H9 (cell line): ENCODE results near the gene PARP1. TPM values are rescaled to one million over a fixed set of nuclear protein-coding genes. Genes with fewer than 3 reads are reported as not detected.

Experiments
- DNase-seq: peaks from one replicate; pipeline ENCODE4 v3.0.0-alpha.2; 2017
- H2AFZ ChIP-seq: one replicate; pipeline ENCODE4 v1.6.1; 2013; ENCODE audit warnings: mild to moderate bottlenecking, low read length, control low read depth, moderate library complexity
- H2AK5ac ChIP-seq: 2 replicates; pipeline ENCODE4 v1.6.1; 2013; ENCODE audit warnings: low read length, control low read depth, mixed read lengths; ENCODE audit not compliant: insufficient read length
- H2BK120ac ChIP-seq: one replicate; pipeline ENCODE4 v1.6.1; 2013; ENCODE audit warnings: low read depth, mild to moderate bottlenecking, low read length, control low read depth, inconsistent platforms; ENCODE audit not compliant: poor library complexity, severe bottlenecking
- H2BK12ac ChIP-seq: 2 replicates; pipeline ENCODE4 v1.6.1; 2013; ENCODE audit warnings: low read length, control low read depth, mixed read lengths, low read depth; ENCODE audit not compliant: insufficient read length
- H2BK15ac ChIP-seq: 2 replicates; pipeline ENCODE4 v1.6.1; 2013; ENCODE audit warnings: low read depth, low read length, control low read depth
- H2BK20ac ChIP-seq: one replicate; pipeline ENCODE4 v1.6.1; 2013; ENCODE audit warnings: low read depth, mild to moderate bottlenecking, low read length, control low read depth, inconsistent platforms; ENCODE audit not compliant: poor library complexity, severe bottlenecking
- H2BK5ac ChIP-seq: 2 replicates; pipeline ENCODE4 v1.6.1; 2013; ENCODE audit warnings: low read length, control low read depth, mixed read lengths; ENCODE audit not compliant: insufficient read length
- H3K14ac ChIP-seq: 2 replicates; pipeline ENCODE4 v1.6.1; 2013; ENCODE audit warnings: low read length, control low read depth; ENCODE audit not compliant: insufficient read depth
- H3K18ac ChIP-seq: 2 replicates; pipeline ENCODE4 v1.6.1; 2013; ENCODE audit warnings: low read depth, mild to moderate bottlenecking, mixed read lengths, low read length, control low read depth; ENCODE audit not compliant: insufficient read length
- H3K23ac ChIP-seq: 2 replicates; pipeline ENCODE4 v1.6.1; 2013; ENCODE audit warnings: low read length, control low read depth, mixed read lengths, low read depth; ENCODE audit not compliant: insufficient read length
- H3K23me2 ChIP-seq: 2 replicates; pipeline ENCODE4 v1.6.1; 2013; ENCODE audit warnings: low read depth, mild to moderate bottlenecking, mixed read lengths, low read length, control low read depth; ENCODE audit not compliant: insufficient read length, poor library complexity, severe bottlenecking
- H3K27ac ChIP-seq: 2 replicates; pipeline ENCODE4 v1.5.1; 2013; ENCODE audit warnings: low read length, control low read depth, mixed read lengths, low read depth; ENCODE audit not compliant: insufficient read length
- H3K27me3 ChIP-seq: 2 replicates; pipeline ENCODE4 v1.6.1; 2013; ENCODE audit warnings: low read length, control low read depth, inconsistent platforms; ENCODE audit not compliant: insufficient read depth
- H3K4ac ChIP-seq: 2 replicates; pipeline ENCODE4 v1.6.1; 2013; ENCODE audit warnings: low read depth, mild to moderate bottlenecking, control low read depth, inconsistent platforms, low read length, moderate library complexity
- H3K4me1 ChIP-seq: 2 replicates; pipeline ENCODE4 v1.6.1; 2013; ENCODE audit warnings: low read length, control low read depth, inconsistent platforms; ENCODE audit not compliant: insufficient read depth
- H3K4me2 ChIP-seq: 2 replicates; pipeline ENCODE4 v1.6.1; 2013; ENCODE audit warnings: low read length, control low read depth, mixed read lengths; ENCODE audit not compliant: insufficient read length, insufficient read depth
- H3K56ac ChIP-seq: 2 replicates; pipeline ENCODE4 v1.6.1; 2013; ENCODE audit warnings: low read depth, mild to moderate bottlenecking, mixed read lengths, low read length, control low read depth; ENCODE audit not compliant: insufficient read length
- H3K79me1 ChIP-seq: 2 replicates; pipeline ENCODE4 v1.6.1; 2013; ENCODE audit warnings: low read depth, mild to moderate bottlenecking, moderate library complexity, low read length, control low read depth, inconsistent platforms; ENCODE audit not compliant: insufficient read depth, poor library complexity, severe bottlenecking
- H3K79me2 ChIP-seq: 2 replicates; pipeline ENCODE4 v1.6.1; 2013; ENCODE audit warnings: low read length, control low read depth, inconsistent platforms; ENCODE audit not compliant: insufficient read depth
- H3K9ac ChIP-seq: 2 replicates; pipeline ENCODE4 v1.6.1; 2013; ENCODE audit warnings: low read length, control low read depth, mixed read lengths; ENCODE audit not compliant: insufficient read length; ENCODE audit errors: extremely low read depth
- H3K9me3 ChIP-seq: one replicate; pipeline ENCODE4 v1.6.1; 2013; ENCODE audit warnings: low read depth, low read length, inconsistent platforms; ENCODE audit not compliant: control insufficient read depth
- H3T11ph ChIP-seq: one replicate; pipeline ENCODE4 v1.6.1; 2013; ENCODE audit warnings: mild to moderate bottlenecking, low read length, control low read depth, inconsistent platforms
- H4K20me1 ChIP-seq: one replicate; pipeline ENCODE4 v1.6.1; 2013; ENCODE audit not compliant: control insufficient read depth, insufficient read length, insufficient read depth
- H4K5ac ChIP-seq: 2 replicates; pipeline ENCODE4 v1.6.1; 2013; ENCODE audit warnings: low read depth, mild to moderate bottlenecking, mixed read lengths, low read length, control low read depth; ENCODE audit not compliant: insufficient read length
- H4K8ac ChIP-seq: replicated peaks from 2 replicates; pipeline ENCODE4 v1.6.1; 2013; ENCODE audit warnings: low read length, control low read depth, mixed read lengths, low read depth; ENCODE audit not compliant: insufficient read length
- H4K91ac ChIP-seq: 2 replicates; pipeline ENCODE4 v1.6.1; 2013; ENCODE audit warnings: low read depth, mild to moderate bottlenecking, moderate library complexity, mixed read lengths, low read length, control low read depth; ENCODE audit not compliant: insufficient read length
- H3K27ac Mint-ChIP-seq, 3 experiments: 2 replicates in 2 of 3; 3 replicates in 1 of 3; pipeline ENCODE4 v1.8.0; 2020 to 2021; ENCODE audit warnings: mixed read lengths in 3 of 3, mild to moderate bottlenecking in 1 of 3, moderate library complexity in 1 of 3
- H3K27me3 Mint-ChIP-seq: 2 replicates; pipeline ENCODE4 v1.8.0; 2021; ENCODE audit warnings: low read depth, mild to moderate bottlenecking, moderate library complexity, mixed read lengths
- H3K36me3 Mint-ChIP-seq, 3 experiments: 2 replicates in 2 of 3; 3 replicates in 1 of 3; pipeline ENCODE4 v1.8.0; 2020 to 2021; ENCODE audit warnings: low read depth in 3 of 3, mixed read lengths in 3 of 3; ENCODE audit not compliant: insufficient read depth in 1 of 3
- H3K4me1 Mint-ChIP-seq, 2 experiments: 2 replicates each; pipeline ENCODE4 v1.8.0; 2020; ENCODE audit warnings: mixed read lengths in 2 of 2
- H3K4me3 Mint-ChIP-seq, 2 experiments: 2 replicates in 1 of 2; 3 replicates in 1 of 2; pipeline ENCODE4 v1.8.0; 2020 to 2021; ENCODE audit warnings: mild to moderate bottlenecking in 2 of 2, mixed read lengths in 2 of 2, moderate library complexity in 1 of 2
- H3K9me3 Mint-ChIP-seq, 2 experiments: 2 replicates in 1 of 2; 3 replicates in 1 of 2; pipeline ENCODE4 v1.8.0; 2020; ENCODE audit warnings: mild to moderate bottlenecking in 2 of 2, mixed read lengths in 2 of 2, moderate library complexity in 1 of 2
- CTCF ChIP-seq: fragments of 200-600 bp; sonication (generic); conservative IDR thresholded peaks from 3 replicates; pipeline ENCODE4 v1.8.0; 2021; ENCODE audit warnings: antibody characterized with exemption, mild to moderate bottlenecking
- WGBS: extraction: QIAGEN DNeasy Blood & Tissue Kit; methylation state at CpG from one replicate; pipeline ENCODE4 v1.1.7; 2013; ENCODE audit warnings: missing lambda C conversion rate, low lambda C conversion rate, mixed read lengths; ENCODE audit not compliant: insufficient read length; ENCODE audit errors: extremely low coverage; 5-methylcytosine and 5-hydroxymethylcytosine counted together
- total RNA-seq: library from RNA; stranded (reverse); gene quantifications from 2 replicates; pipeline ENCODE4 v1.2.1, GENCODE V29; 2021

PARP1 gene
- total RNA-seq, 1 experiment from 2014 or later: 337 TPM

DNA sequence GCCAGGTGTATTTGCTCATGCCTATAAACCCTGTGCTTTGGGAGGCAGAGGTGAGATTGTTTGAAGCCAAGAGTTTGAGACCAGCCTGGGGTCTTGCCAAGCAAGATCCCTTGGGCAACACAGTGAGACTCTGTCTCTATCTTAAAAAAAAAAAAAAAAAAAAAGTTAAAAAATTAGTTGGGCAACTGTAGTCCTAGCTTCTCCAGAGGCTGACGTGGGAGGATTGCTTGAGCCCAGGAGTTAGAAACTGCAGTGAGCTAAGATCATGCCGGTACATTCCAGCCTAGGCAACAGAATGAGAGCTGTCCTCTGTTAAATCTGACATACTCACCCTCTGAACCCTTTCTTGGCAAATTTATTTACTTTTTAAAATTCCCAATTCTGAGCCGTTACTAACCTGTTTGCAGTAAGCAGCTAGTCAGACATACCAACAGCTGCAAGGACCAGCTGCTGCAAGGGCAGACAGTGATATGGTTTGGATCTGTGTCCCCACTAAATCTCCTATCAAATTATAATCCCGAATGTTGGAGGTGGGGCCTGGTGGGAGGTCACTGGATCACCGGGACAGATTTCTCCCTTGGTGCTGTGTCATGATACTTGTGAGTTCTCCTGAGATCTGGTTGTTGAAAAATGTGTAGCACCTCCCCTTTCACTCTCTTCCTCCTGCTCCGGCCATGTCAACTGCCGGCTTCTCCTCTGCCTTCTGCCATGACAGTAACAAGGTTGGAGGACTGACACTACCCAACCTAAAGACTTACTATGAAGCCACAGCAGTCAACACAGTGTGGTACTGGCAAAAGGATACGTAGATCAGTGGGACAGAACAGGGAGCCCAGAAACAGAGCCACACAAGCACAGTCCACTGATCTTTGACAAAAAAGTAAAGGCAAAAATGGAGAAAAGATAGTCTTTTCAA lies 10.6 kb downstream of the PARP1 start:
- Histone ChIP-seq H3K27me3 (no peaks in the 10 kb centered on the region), H3K79me2 (peaks cover 25% of the 10 kb centered on the region; the same call in 1 of the 2 replicates), H3K56ac (no peak overlapping the region), H2BK15ac (no peak overlapping the region), H4K8ac (no peak overlapping the region), H3K9me3 (no peaks in the 10 kb centered on the region), H2BK120ac (no peak overlapping the region), H3K4ac (no peak overlapping the region), H3K9ac (no peak overlapping the region), H2BK12ac (no peak overlapping the region), H3K14ac (no peak overlapping the region), H2AFZ (no peak overlapping the region), H2BK20ac (no peak overlapping the region), H4K91ac (no peak overlapping the region), H3K79me1 (peaks cover 16% of the 10 kb centered on the region), H3K23ac (no peak overlapping the region), H3K4me1 (no peaks in the 10 kb centered on the region; the same call in 1 of the 2 replicates), H2BK5ac (no peak overlapping the region), H2AK5ac (no peak overlapping the region), H3K4me2 (no peak overlapping the region), H3K27ac (no peak overlapping the region), H3T11ph (no peak overlapping the region), H3K23me2 (no peaks in the 10 kb centered on the region), H4K5ac (no peak overlapping the region), H4K20me1 (peaks cover 2% of the 10 kb centered on the region), H3K18ac (no peak overlapping the region)
- no CpG with 5 or more reads among the region's 8 CpGs for WGBS
- H3K4me1 Mint-ChIP-seq: peaks cover 18 to 23% of the 10 kb centered on the region in 2 experiments
- no peak for DNase-seq
- no peaks in the 10 kb centered on the region for H3K9me3 Mint-ChIP-seq
- H3K36me3 Mint-ChIP-seq: peaks cover 53 to 92% (median 90%) of the 10 kb centered on the region in 3 experiments; a peak in 6 of 7 replicates
- no peaks in the 10 kb centered on the region for H3K27me3 Mint-ChIP-seq
- peak overlapping the region; percentile 49 to 73 (median 61); a peak in 6 of 7 replicates for H3K27ac Mint-ChIP-seq
- TF ChIP-seq CTCF: no peak
- no peak overlapping the region for H3K4me3 Mint-ChIP-seq
